ACHN (cell line): ENCODE data around the gene SLCO3A1.

Experiments
- DNase-seq: peaks from one replicate; pipeline ENCODE4 v3.0.0-alpha.2; 2015
- in situ Hi-C: cut with HindIII; loops from 2 replicates; pipeline ENCODE4 v1.10.0; 2017; ENCODE audit warnings: low sequenced_read_pairs, low pct_ligation_motif_present, low pct_unique_long_range_greater_than_20kb

The SLCO3A1 gene

GRCh38 chr15:92141607-92142006 is 288.1 kb downstream of the SLCO3A1 start:
- in situ Hi-C loops = no loop called here
- DNase-seq = no peak

- DNase-seq = no peak
- in situ Hi-C loops = no loop called here
Observed at GRCh38 chr15:92142242-92143232, 289.0 kb downstream of the SLCO3A1 start.

- in situ Hi-C loops = no loop called here
- DNase-seq = no peak
Observed at GRCh38 chr15:92143765-92144164, 290.3 kb downstream of the SLCO3A1 start.

GRCh38 chr15:92146511-92147150 is 293.1 kb downstream of the SLCO3A1 start:
- no peak for DNase-seq
- in situ Hi-C loops = no loop called here

GRCh38 chr15:92149029-92149428 is 295.5 kb downstream of the SLCO3A1 start:
- DNase-seq = no peak
- in situ Hi-C loops = no loop called here

GRCh38 chr15:92149465-92149864 is 296.0 kb downstream of the SLCO3A1 start:
- no peak for DNase-seq
- in situ Hi-C loops = no loop called here

- DNase-seq = no peak
- in situ Hi-C loops = no loop called here
Observed at GRCh38 chr15:92151168-92151567, 297.7 kb downstream of the SLCO3A1 start.

GRCh38 chr15:92151741-92152140 is 298.2 kb downstream of the SLCO3A1 start:
- DNase-seq = no peak
- in situ Hi-C loops = no loop called here

GRCh38 chr15:92152983-92153382 is 299.5 kb downstream of the SLCO3A1 start:
- in situ Hi-C loops = no loop called here

GRCh38 chr15:92153620-92154019 is 300.1 kb downstream of the SLCO3A1 start:
- no peak for DNase-seq
- in situ Hi-C loops = no loop called here

More at GRCh38 chr15:92152983-92153382, 299.5 kb downstream of the SLCO3A1 start:
- no peak for DNase-seq

GRCh38 chr15:92155934-92156333 is 302.4 kb downstream of the SLCO3A1 start:
- in situ Hi-C loops = no loop called here
- no peak for DNase-seq

GRCh38 chr15:92157666-92158298 is 304.3 kb downstream of the SLCO3A1 start:
- DNase-seq = no peak
- in situ Hi-C loops = no loop called here

GRCh38 chr15:92158426-92158825 is 304.9 kb downstream of the SLCO3A1 start:
- in situ Hi-C loops = no loop called here
- DNase-seq = no peak

- in situ Hi-C loops = no loop called here
- no peak for DNase-seq
Observed at GRCh38 chr15:92159481-92159880, 306.0 kb downstream of the SLCO3A1 start.

- no peak for DNase-seq
- in situ Hi-C loops = no loop called here
Observed at GRCh38 chr15:92159906-92160841, 306.7 kb downstream of the SLCO3A1 start.

- in situ Hi-C loops = no loop called here
- no peak for DNase-seq
Observed at GRCh38 chr15:92161039-92161670, 307.6 kb downstream of the SLCO3A1 start.

GRCh38 chr15:92162657-92163056 is 309.1 kb downstream of the SLCO3A1 start:
- DNase-seq = no peak
- in situ Hi-C loops = no loop called here

- in situ Hi-C loops = no loop called here
- DNase-seq = no peak
Observed at GRCh38 chr15:92163641-92164040, 310.1 kb downstream of the SLCO3A1 start.
